AG10803 (cell line): ENCODE data around the gene TMEM198.

Experiments used
- DNase-seq: peaks from one replicate; pipeline ENCODE4 v3.0.0; 2010; ENCODE audit warnings: low read depth
- H3K4me3 ChIP-seq: 2 replicates; pipeline ENCODE4 v1.5.1; 2011; ENCODE audit warnings: mild to moderate bottlenecking, low read length, control low read depth
- CTCF ChIP-seq: conservative IDR thresholded peaks from 2 replicates; pipeline ENCODE4 v1.5.1; 2011; ENCODE audit warnings: mild to moderate bottlenecking, low read length, control low read depth, inconsistent platforms

TMEM198 gene

GRCh38 chr2:219595256-219595655 is 51.4 kb downstream of the TMEM198 start:
- TF ChIP-seq CTCF: no peak
- DNase-seq: no peak
- no peak overlapping the region for H3K4me3 ChIP-seq

- TF ChIP-seq CTCF: no peak
- no peak for DNase-seq
- peak overlapping the region; percentile 95 for H3K4me3 ChIP-seq
Measured at GRCh38 chr2:219596954-219597551, 53.2 kb downstream of the TMEM198 start.

GRCh38 chr2:219597552-219598307 is 53.9 kb downstream of the TMEM198 start, which contains the start of gene STK11IP:
STK11IP (plus strand) TSS chr2:219597857; CDS start chr2:219598120, 263 bp downstream.
- no peak for TF ChIP-seq CTCF
- DNase-seq: peak; percentile 96
- H3K4me3 ChIP-seq: peak within 1 kb of the TSS; percentile 95

GRCh38 chr2:219598308-219599078 is 54.7 kb downstream of the TMEM198 start:
- DNase-seq: no peak
- peak overlapping the region; percentile 95 for H3K4me3 ChIP-seq
- TF ChIP-seq CTCF: no peak
